GM18508 (cell line): ENCODE data around the gene ZFYVE27.
A peak's percentile ranks its signal among the peaks of the same experiment; 100 is the strongest.

ENCODE experiments used
- ATAC-seq: cut with Tn5 transposase; IDR thresholded peaks from one replicate; pipeline ENCODE4 v1.9.1; 2021; ENCODE audit warnings: moderate number of reproducible peaks; ENCODE audit not compliant: insufficient read depth, unreplicated experiment

Gene ZFYVE27

GRCh38 chr10:97714401-97715258 is 22.3 kb upstream of the ZFYVE27 start:
- no peak for ATAC-seq

- ATAC-seq = no peak
These were observed 21.6 kb upstream of the ZFYVE27 start for GRCh38 chr10:97715259-97715874.

GRCh38 chr10:97717627-97718026 is 19.3 kb upstream of the ZFYVE27 start:
- no peak for ATAC-seq

DNA sequence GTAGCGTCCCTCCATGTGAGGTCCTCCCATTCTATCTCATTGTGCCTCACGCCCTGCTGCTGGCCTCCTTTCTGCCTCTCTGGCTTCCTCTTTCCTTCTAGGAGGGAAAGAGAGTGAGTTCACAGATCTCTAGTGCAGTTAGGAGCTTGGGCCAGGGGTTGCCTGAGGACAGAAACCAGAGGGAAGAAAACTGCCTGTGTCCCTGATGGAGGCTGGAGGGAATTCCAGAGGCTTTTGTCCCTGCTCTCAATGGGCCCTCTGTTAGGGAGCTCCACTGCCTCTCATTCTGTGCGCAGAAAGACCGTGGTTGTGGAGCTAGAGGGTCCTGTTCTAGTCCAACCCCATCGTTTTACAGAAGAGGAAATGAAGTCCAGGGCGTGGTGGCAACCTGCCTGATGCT is 18.8 kb upstream of the ZFYVE27 start:
- no peak for ATAC-seq

GRCh38 chr10:97718659-97719142 is 18.2 kb upstream of the ZFYVE27 start:
- no peak for ATAC-seq

DNA sequence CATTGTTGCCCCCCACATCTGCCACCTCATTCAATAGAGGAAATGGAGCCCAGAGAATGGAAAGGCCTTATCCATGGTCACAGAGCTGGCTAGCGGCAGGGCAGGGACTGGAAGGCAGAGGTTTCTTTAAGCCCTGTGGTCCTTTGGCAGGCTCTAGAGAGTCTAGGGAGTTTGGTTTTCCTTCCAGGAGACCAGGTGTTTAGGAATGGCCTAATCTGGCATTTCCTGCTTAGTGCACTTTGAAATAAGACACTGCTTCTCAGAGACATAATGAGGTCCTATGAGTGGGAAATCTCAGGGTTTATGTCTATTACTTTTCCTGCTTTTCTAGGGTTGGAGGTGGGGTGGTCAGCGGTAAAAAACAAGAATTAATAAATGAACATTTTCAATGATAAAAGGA is 17.3 kb upstream of the ZFYVE27 start:
- no peak for ATAC-seq

- ATAC-seq = no peak
These were observed 14.8 kb upstream of the ZFYVE27 start for GRCh38 chr10:97721871-97722780.

DNA sequence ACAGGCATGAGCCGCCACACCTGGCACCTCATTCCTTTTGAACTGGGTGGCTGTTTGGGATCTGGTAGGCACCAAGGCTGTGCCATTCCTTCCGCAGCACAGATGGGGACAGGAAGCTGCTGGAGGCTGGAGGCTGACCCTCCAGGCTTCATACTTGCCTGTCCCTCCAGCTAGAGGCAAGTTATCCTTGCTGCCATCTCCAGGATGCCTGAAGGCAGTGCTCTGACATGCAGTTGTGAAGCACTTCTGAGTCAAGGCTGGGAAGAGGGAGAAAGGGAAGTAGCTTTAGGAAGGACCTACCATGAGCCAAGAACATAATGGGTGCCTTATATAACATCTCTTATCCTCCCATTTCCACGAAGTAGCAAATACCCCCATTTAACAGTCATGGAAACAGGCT is 13.9 kb upstream of the ZFYVE27 start:
- no peak for ATAC-seq

DNA sequence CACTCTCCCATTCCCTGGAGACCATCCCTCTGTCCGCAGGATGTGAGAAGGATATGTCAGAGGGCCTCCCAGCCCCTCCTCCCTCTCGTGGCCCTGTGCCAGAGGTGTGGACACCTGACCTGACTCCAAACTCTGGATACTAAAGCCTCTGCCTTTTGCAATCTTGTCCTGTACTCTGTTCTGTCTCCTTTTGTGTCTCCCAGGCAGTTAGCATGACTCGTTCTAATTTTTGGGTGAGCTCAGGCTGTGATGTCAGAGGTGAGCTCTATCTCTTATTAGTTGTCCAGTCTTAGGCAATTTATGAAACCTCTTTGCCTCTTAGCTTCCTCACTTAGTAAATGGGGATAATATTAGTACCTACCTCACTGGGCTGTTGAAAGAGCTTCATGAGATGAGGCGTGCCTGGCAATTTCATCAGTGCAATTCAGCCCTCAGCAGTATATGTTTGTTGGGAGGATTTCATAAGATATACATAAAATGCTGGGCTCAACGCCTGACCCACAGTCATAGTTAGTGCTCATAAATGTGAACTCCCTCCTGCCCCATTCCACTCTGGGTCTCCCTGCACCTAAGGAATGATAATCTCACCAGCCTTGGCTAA is 12.5 kb upstream of the ZFYVE27 start:
- no peak for ATAC-seq

GRCh38 chr10:97726636-97727178 is 10.2 kb upstream of the ZFYVE27 start:
- ATAC-seq = no peak

DNA sequence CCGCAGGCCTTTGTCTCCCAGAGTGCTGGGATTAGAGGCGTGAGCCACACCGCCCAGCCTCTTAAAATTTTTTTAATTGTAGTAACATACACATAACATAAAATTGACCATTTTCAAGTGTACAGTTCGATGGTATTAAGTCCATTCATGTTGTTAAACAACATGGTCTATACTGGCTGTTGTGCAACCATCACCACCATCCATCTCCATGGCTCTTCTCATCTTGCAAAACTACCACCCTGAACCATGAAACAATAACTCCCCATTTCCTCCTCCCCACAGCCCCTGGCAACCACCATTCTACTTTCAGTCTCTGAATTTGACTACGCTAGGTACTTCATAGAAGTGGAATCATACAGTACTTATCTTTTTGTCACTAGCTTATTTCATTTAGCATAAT is 7.9 kb upstream of the ZFYVE27 start:
- no peak for ATAC-seq

- no peak for ATAC-seq
These were observed 5.4 kb upstream of the ZFYVE27 start for GRCh38 chr10:97731346-97732051.

GRCh38 chr10:97732052-97732359 is 4.9 kb upstream of the ZFYVE27 start:
- ATAC-seq = no peak

GRCh38 chr10:97733256-97733655 is 3.7 kb upstream of the ZFYVE27 start:
- ATAC-seq = no peak

GRCh38 chr10:97734021-97734420 is 2.9 kb upstream of the ZFYVE27 start:
- no peak for ATAC-seq

- ATAC-seq = no peak
These were observed 476 bp upstream of the ZFYVE27 start for GRCh38 chr10:97736403-97736901.

- peak; percentile 18 for ATAC-seq
These were observed 890 bp downstream of the ZFYVE27 start for GRCh38 chr10:97737770-97738265.

DNA sequence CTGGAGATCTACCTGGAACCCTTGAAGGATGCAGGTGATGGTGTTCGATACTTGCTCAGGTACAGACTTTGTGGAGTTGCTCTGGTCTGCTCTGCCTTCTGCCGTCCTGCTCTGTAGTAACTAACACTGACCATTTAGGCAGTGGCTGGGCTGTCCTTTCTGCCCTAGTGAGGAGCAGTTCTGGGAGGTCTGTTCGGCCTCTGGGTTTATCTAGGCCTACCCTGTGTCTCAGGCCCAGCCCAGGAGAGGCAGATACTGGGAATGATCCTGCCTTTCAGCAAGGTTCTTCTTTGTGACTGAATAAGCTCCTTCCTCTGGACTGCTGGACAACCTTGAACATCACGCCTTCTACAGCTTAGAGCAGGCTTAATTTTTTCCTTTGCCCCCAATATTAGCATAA is 1.7 kb downstream of the ZFYVE27 start:
- no peak for ATAC-seq

- ATAC-seq = no peak
These were observed 3.7 kb downstream of the ZFYVE27 start for GRCh38 chr10:97740613-97741012.
